ENCODE data around the gene IMMP2L. TPM values are rescaled to one million over a fixed set of nuclear protein-coding genes. Genes with fewer than 3 reads are reported as not detected.

The IMMP2L gene
- total RNA-seq, 4 donors from 2014 or later, result 13.5 to 23.7 (median 18.3) TPM

- no peak for TF ChIP-seq CTCF (IDR thresholded peaks at IDR 0.05)
- TF ChIP-seq EP300 (IDR thresholded peaks at IDR 0.05), result no peak
- TF ChIP-seq POLR2A (IDR thresholded peaks at IDR 0.05), result no peak
- WGBS, 2 donors, result 90 to 92% methylated on average over 2 of the region's 2 CpGs
- Histone ChIP-seq H3K27ac (no peak overlapping the region), H3K4me1 (no peaks in the 10 kb centered on the region), H3K36me3 (peaks cover 0 to 4% (median 0%) of the 10 kb centered on the region in 3 donors), H3K4me3 (no peak overlapping the region), H3K9me3 (peaks cover 0 to 2% (median 0%) of the 10 kb centered on the region in 4 donors), H3K27me3 (no peaks in the 10 kb centered on the region)
- no peak for DNase-seq (ENCODE audit: low spot score in 2 of 2)
Measured at GRCh38 chr7:110704225-110704624, 858.1 kb downstream of the IMMP2L start.

- 91 to 92% methylated on average over 3 of the region's 3 CpGs for WGBS, 2 donors
- H3K27me3 ChIP-seq, result no peaks in the 10 kb centered on the region
- peaks cover 0 to 4% (median 0%) of the 10 kb centered on the region in 3 donors for H3K36me3 ChIP-seq
- no peak overlapping the region for H3K4me3 ChIP-seq
- no peak for DNase-seq (ENCODE audit: low spot score in 2 of 2)
- H3K4me1 ChIP-seq, result no peaks in the 10 kb centered on the region
- H3K27ac ChIP-seq, result no peak overlapping the region
- TF ChIP-seq EP300 (IDR thresholded peaks at IDR 0.05), result no peak
- TF ChIP-seq CTCF (IDR thresholded peaks at IDR 0.05), result no peak
- no peak for TF ChIP-seq POLR2A (IDR thresholded peaks at IDR 0.05)
- H3K9me3 ChIP-seq, result no peaks in the 10 kb centered on the region
Measured at GRCh38 chr7:110698576-110698975, 863.7 kb downstream of the IMMP2L start.

- DNase-seq (ENCODE audit: low spot score in 2 of 2), result no peak
- Histone ChIP-seq H3K4me1 (no peaks in the 10 kb centered on the region), H3K9me3 (no peaks in the 10 kb centered on the region), H3K27ac (no peak overlapping the region), H3K27me3 (no peaks in the 10 kb centered on the region), H3K4me3 (no peak overlapping the region), H3K36me3 (no peaks in the 10 kb centered on the region)
- TF ChIP-seq CTCF (IDR thresholded peaks at IDR 0.05) (no peak), POLR2A (IDR thresholded peaks at IDR 0.05) (no peak), EP300 (IDR thresholded peaks at IDR 0.05) (no peak)
Measured at GRCh38 chr7:110693344-110693743, 868.9 kb downstream of the IMMP2L start.

GRCh38 chr7:110688908-110689307 lies 873.4 kb downstream of the IMMP2L start:
- Histone ChIP-seq H3K9me3 (no peaks in the 10 kb centered on the region), H3K4me3 (no peak overlapping the region), H3K27me3 (no peaks in the 10 kb centered on the region), H3K27ac (no peak overlapping the region), H3K36me3 (no peaks in the 10 kb centered on the region), H3K4me1 (no peaks in the 10 kb centered on the region)
- DNase-seq (ENCODE audit: low spot score in 2 of 2), result no peak
- 86 to 87% methylated on average over 2 of the region's 2 CpGs for WGBS, 2 donors
- no peak for TF ChIP-seq CTCF (IDR thresholded peaks at IDR 0.05)
- TF ChIP-seq EP300 (IDR thresholded peaks at IDR 0.05), result no peak
- TF ChIP-seq POLR2A (IDR thresholded peaks at IDR 0.05), result no peak

GRCh38 chr7:110685899-110686298 lies 876.4 kb downstream of the IMMP2L start:
- Histone ChIP-seq H3K36me3 (no peaks in the 10 kb centered on the region), H3K27ac (no peak overlapping the region)
- TF ChIP-seq CTCF (IDR thresholded peaks at IDR 0.05), result no peak
- TF ChIP-seq EP300 (IDR thresholded peaks at IDR 0.05), result no peak
- TF ChIP-seq POLR2A (IDR thresholded peaks at IDR 0.05), result no peak

More at GRCh38 chr7:110685899-110686298, 876.4 kb downstream of the IMMP2L start:
- Histone ChIP-seq H3K4me1 (no peaks in the 10 kb centered on the region), H3K9me3 (no peaks in the 10 kb centered on the region), H3K27me3 (no peaks in the 10 kb centered on the region), H3K4me3 (no peak overlapping the region)
- DNase-seq (ENCODE audit: low spot score in 2 of 2), result no peak
